Spleen (tissue), 11 donors: Measurements from ENCODE around the gene KLHDC3. TPM values are rescaled to one million over a fixed set of nuclear protein-coding genes. Genes with fewer than 3 reads are reported as not detected.

Experiments used
- DNase-seq: peaks from one replicate; pipeline ENCODE4 v3.0.0-alpha.2; 2020
- H3K27ac ChIP-seq, 8 donors: fragments of 200-600 bp; sonication (generic) in 7 of 8; 1 replicate in 4 of 8; 2 replicates in 4 of 8; pipeline versions ENCODE4 v1.5.0 to v1.8.0; 2016 to 2021; ENCODE audit warnings: inconsistent platforms in 4 of 8, mild to moderate bottlenecking in 4 of 8, moderate library complexity in 1 of 8
- H3K27me3 ChIP-seq, 7 donors: fragments of 200-600 bp; sonication (generic) in 6 of 7; replicated peaks in 1 of 7; 1 replicate in 4 of 7; 2 replicates in 3 of 7; pipeline versions ENCODE4 v1.5.0 to v1.8.0; 2016 to 2021; ENCODE audit warnings: inconsistent platforms in 3 of 7, mild to moderate bottlenecking in 1 of 7
- H3K36me3 ChIP-seq, 6 donors: fragments of 200-600 bp; sonication (generic) in 5 of 6; 1 replicate in 4 of 6; 2 replicates in 2 of 6; pipeline versions ENCODE4 v1.5.0 to v1.8.0; 2016 to 2021; ENCODE audit warnings: inconsistent platforms in 2 of 6
- H3K4me1 ChIP-seq, 6 donors: fragments of 200-600 bp; sonication (generic) in 5 of 6; 1 replicate in 3 of 6; 2 replicates in 3 of 6; pipeline versions ENCODE4 v1.5.0 to v1.8.0; 2016 to 2021; ENCODE audit warnings: inconsistent platforms in 3 of 6
- H3K4me3 ChIP-seq, 8 donors: fragments of 200-600 bp; sonication (generic) in 7 of 8; 1 replicate in 4 of 8; 2 replicates in 4 of 8; pipeline versions ENCODE4 v1.5.0 to v1.8.0; 2016 to 2021; ENCODE audit warnings: inconsistent platforms in 4 of 8, mild to moderate bottlenecking in 4 of 8, moderate library complexity in 2 of 8
- H3K9me3 ChIP-seq, 8 donors: fragments of 200-600 bp; sonication (generic) in 7 of 8; 1 replicate in 4 of 8; 2 replicates in 4 of 8; pipeline versions ENCODE4 v1.5.0 to v1.8.0; 2016 to 2021; ENCODE audit warnings: inconsistent platforms in 4 of 8
- POLR2A ChIP-seq, 3 donors: fragments of 450-650 bp; IDR thresholded peaks; one replicate each; pipeline ENCODE4 v1.5.1; 2017; ENCODE audit warnings: antibody characterized with exemption in 3 of 3, mild to moderate bottlenecking in 1 of 3
- POLR2AphosphoS5 ChIP-seq, 3 donors: sonication (generic); formaldehyde crosslinking; IDR thresholded peaks; one replicate each; pipeline ENCODE4 v1.5.1; 2017; ENCODE audit warnings: antibody characterized with exemption in 3 of 3
- WGBS, 5 donors: extraction: QIAGEN DNeasy Blood & Tissue Kit in 3 of 5; methylation state at CpG; one replicate each; pipeline versions ENCODE4 v1.1.5 to v1.1.7; 2013 to 2018; 5-methylcytosine and 5-hydroxymethylcytosine counted together
- intact Hi-C: fragments of 100-400 bp; cut with DNase I; formaldehyde crosslinking; loops from one replicate; pipeline ENCODE4 v1.15.0; 2023; ENCODE audit warnings: low total_unique reads
- polyA plus RNA-seq, 3 donors: library from polyadenylated mRNA; stranded (reverse); fragments of 200-250 nt; gene quantifications; one replicate each; pipeline ENCODE4 v1.2.1, GENCODE V29; 2013
- total RNA-seq, 7 donors: library from RNA; depleted of rRNA in 3 of 7; stranded (reverse); fragments of >200 nt in 3 of 7; fragmentation: NEBNext Ultra II Directional in 4 of 7; extraction: Animal tissue kit (Norgen Biotek cat#: 25700) in 4 of 7; gene quantifications; one replicate each; pipeline versions ENCODE4 v1.1.0 to v1.2.1, GENCODE V29; 2016 to 2021
- TF ChIP-seq, protein P1 (sequence below), 11 experiments: fragments of 200-600 bp in 7 of 11; fragments of 450-650 bp in 4 of 11; sonication (generic) in 4 of 11; IDR thresholded peaks in 8 of 11; conservative IDR thresholded peaks in 3 of 11; 1 replicate in 7 of 11; 2 replicates in 4 of 11; pipeline versions ENCODE4 v1.4.0 to v1.8.0; 2016 to 2021; ENCODE audit warnings: antibody characterized with exemption in 11 of 11, inconsistent platforms in 4 of 11, mild to moderate bottlenecking in 1 of 11
- donor health status: healthy with polysubstance abuse.
- donor health status: DM: no; HTN: no; CAD: no; lungs with moderate emphysema.
- donor health status: DM: no; HTN: no; CAD: no.
- donor health status: Bipolar disorder and iron deficiency.
- donor health status: healthy.
- donor health status: DM: no; HTN: no; CAD: no.
- donor health status: DM: yes; HTN: yes; CAD: no.

KLHDC3 gene
- total and polyA plus RNA-seq, 10 donors, result 37.3 to 89.2 (median 66.0) TPM

DNA sequence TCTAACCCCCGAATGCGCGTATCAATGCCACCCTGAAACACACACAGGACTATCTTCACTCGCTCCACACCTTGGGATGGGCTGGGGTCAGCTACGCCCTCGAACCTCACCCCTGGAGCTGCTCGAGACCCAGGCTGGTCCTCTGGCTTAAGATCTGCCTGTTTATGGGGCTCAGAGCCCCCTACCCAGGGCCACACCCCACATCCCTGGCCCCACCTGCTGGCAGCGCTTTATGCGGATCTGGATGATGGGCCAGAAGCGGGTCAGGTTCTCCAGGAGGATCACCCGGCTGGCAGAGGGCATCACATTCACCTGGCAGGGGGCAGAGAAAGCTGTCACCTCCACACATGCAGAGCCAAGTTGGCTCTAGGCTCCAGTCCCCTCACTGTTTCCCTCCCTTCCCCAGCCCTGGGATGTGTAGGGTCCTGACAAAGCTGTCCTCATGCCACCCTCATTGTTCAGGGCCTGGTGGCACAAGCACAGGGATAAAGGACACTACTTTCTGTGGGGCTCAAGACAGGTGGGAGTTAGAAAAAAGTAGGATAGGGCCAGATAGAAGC, 31.4 kb downstream of the KLHDC3 start:
- H3K27ac ChIP-seq, result no peak overlapping the region
- TF ChIP-seq POLR2A (IDR thresholded peaks at IDR 0.05) (no peak), POLR2AphosphoS5 (IDR thresholded peaks at IDR 0.05) (no peak)
- TF ChIP-seq, protein P1, sequence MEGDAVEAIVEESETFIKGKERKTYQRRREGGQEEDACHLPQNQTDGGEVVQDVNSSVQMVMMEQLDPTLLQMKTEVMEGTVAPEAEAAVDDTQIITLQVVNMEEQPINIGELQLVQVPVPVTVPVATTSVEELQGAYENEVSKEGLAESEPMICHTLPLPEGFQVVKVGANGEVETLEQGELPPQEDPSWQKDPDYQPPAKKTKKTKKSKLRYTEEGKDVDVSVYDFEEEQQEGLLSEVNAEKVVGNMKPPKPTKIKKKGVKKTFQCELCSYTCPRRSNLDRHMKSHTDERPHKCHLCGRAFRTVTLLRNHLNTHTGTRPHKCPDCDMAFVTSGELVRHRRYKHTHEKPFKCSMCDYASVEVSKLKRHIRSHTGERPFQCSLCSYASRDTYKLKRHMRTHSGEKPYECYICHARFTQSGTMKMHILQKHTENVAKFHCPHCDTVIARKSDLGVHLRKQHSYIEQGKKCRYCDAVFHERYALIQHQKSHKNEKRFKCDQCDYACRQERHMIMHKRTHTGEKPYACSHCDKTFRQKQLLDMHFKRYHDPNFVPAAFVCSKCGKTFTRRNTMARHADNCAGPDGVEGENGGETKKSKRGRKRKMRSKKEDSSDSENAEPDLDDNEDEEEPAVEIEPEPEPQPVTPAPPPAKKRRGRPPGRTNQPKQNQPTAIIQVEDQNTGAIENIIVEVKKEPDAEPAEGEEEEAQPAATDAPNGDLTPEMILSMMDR (IDR thresholded peaks at IDR 0.05 in 8 of 11, conservative IDR thresholded peaks at IDR 0.05 in 3 of 11), result no peak
- no peaks in the 10 kb centered on the region for H3K9me3 ChIP-seq
- H3K36me3 ChIP-seq, result peaks cover 0 to 97% (median 75%) of the 10 kb centered on the region in 6 donors
- H3K4me1 ChIP-seq, result no peaks in the 10 kb centered on the region
- intact Hi-C loops, result no loop called here
- H3K27me3 ChIP-seq, result no peaks in the 10 kb centered on the region
- H3K4me3 ChIP-seq, result no peak overlapping the region
- no peak for DNase-seq
- WGBS, 5 donors, result 92 to 99% (median 96%) methylated on average over 7 to 11 of the region's 11 CpGs

DNA sequence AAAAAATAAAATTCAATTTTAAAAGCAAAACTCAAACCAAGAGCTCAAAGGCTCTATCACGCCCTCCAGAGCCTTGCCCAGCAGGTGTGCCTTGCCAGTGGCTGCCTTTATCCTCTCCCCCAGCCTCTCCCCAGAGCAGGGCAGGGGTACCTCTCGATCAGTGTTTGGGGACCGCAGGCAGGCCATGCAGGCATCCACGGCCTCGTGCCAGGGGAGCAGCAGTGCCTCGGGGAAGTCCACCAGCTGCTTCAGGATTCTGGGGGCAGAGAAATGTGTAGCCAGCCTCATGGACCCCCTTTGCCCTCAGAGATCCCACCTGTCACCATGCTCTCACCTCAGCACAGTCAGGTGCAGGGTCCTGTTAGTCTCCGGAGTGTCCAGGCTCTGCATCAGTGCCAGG, 33.9 kb downstream of the KLHDC3 start:
- DNase-seq, result no peak
- Histone ChIP-seq H3K9me3 (no peaks in the 10 kb centered on the region), H3K27me3 (no peaks in the 10 kb centered on the region), H3K4me1 (peaks cover 5 to 25% (median 16%) of the 10 kb centered on the region in 6 donors), H3K4me3 (no peak overlapping the region), H3K27ac (no peak overlapping the region), H3K36me3 (peaks cover 0 to 93% (median 59%) of the 10 kb centered on the region in 6 donors)
- intact Hi-C loops, result no loop called here
- 84 to 96% (median 92%) methylated on average over 3 to 7 of the region's 7 CpGs for WGBS, 5 donors
- TF ChIP-seq POLR2A (IDR thresholded peaks at IDR 0.05) (no peak), POLR2AphosphoS5 (IDR thresholded peaks at IDR 0.05) (peak in 1 of 3 donors; percentile 5)

DNA sequence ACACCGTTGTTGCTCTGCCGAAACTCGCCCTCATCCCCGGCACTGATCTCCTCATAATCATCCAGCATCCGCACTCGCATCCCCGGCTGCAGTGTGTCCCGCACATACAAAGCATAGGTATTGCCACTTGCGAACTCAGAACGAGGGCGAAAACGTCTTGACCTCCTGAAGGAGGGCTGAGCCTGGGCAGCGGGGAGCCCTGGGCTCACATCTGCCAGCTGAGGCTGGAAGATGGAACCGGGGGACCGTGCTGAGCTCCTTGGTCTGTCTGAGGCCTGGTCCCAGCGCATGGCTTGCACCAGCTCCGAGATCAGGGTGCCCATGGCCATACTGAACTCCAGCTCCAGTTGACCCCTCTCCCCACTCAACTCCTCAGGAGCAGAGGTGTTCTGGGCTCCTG, 36.9 kb downstream of the KLHDC3 start:
- H3K9me3 ChIP-seq, result no peaks in the 10 kb centered on the region
- no peak overlapping the region for H3K27ac ChIP-seq
- peaks cover 0 to 78% (median 44%) of the 10 kb centered on the region in 6 donors for H3K36me3 ChIP-seq
- DNase-seq, result no peak
- TF ChIP-seq POLR2A (IDR thresholded peaks at IDR 0.05) (no peak), POLR2AphosphoS5 (IDR thresholded peaks at IDR 0.05) (peak in 1 of 3 donors; percentile 33)
- TF ChIP-seq, protein P1 (IDR thresholded peaks at IDR 0.05 in 8 of 11, conservative IDR thresholded peaks at IDR 0.05 in 3 of 11), result no peak
- WGBS, 5 donors, result 94 to 97% (median 96%) methylated on average over 12 to 17 of the region's 17 CpGs
- H3K4me3 ChIP-seq, result no peak overlapping the region
- intact Hi-C loops, result no loop called here
- H3K4me1 ChIP-seq, result peaks cover 9 to 43% (median 26%) of the 10 kb centered on the region in 6 donors
- no peaks in the 10 kb centered on the region for H3K27me3 ChIP-seq

DNA sequence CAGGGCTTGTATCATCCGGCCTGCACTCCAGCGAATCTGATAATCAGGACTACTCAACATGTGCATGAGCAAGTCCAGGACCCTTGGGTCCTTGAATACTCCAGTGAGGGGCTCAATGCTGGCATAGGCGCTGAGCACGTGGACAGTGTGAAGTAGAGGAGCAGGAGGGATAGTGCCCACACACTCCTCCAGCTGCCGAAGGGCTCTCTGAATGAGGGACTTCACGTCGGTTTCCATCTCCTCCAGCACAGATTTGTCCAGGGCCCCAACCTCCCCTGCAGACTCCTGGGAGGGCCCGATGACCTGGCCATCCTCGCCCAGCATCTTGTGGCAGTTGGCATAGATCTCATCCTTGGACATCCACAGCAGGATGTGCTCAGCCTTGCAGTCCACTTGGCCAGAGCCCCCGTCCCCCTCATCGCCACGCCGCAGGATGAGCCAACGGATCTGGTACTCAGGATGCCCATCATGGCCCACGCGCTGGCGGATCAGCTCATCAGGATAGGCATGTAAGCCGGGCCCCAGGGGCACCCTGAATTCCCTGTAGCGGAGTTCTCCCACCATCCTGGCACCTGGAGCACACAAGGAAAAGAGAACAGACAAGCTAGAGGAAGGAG, 38.3 kb downstream of the KLHDC3 start:
- Histone ChIP-seq H3K4me1 (peaks cover 9 to 54% (median 26%) of the 10 kb centered on the region in 6 donors), H3K4me3 (peak overlapping the region in 3 of 8 donors; percentile 76 to 81 (median 76)), H3K27ac (peak overlapping the region in 7 of 8 donors; percentile 91 to 95 (median 93)), H3K36me3 (peaks cover 0 to 78% (median 45%) of the 10 kb centered on the region in 6 donors), H3K27me3 (no peaks in the 10 kb centered on the region), H3K9me3 (no peaks in the 10 kb centered on the region)
- TF ChIP-seq POLR2A (IDR thresholded peaks at IDR 0.05) (no peak), POLR2AphosphoS5 (IDR thresholded peaks at IDR 0.05) (peak in 1 of 3 donors; percentile 19)
- TF ChIP-seq, protein P1 (IDR thresholded peaks at IDR 0.05 in 8 of 11, conservative IDR thresholded peaks at IDR 0.05 in 3 of 11), result no peak
- DNase-seq, result no peak
- intact Hi-C loops, result no loop called here
- 87 to 90% (median 89%) methylated on average over 17 to 19 of the region's 19 CpGs for WGBS, 5 donors
